GM12875 (cell line): ENCODE data around the gene MAPKAP1.

Source experiments
- H3K4me3 ChIP-seq: one replicate; pipeline ENCODE4 v1.5.1; 2011; ENCODE audit warnings: low read depth, low read length, control low read depth
- CTCF ChIP-seq: IDR thresholded peaks from 2 replicates; pipeline ENCODE4 v1.5.1; 2011; ENCODE audit warnings: low read depth, mild to moderate bottlenecking, control low read depth, inconsistent platforms, low read length, moderate library complexity, borderline replicate concordance; ENCODE audit not compliant: insufficient read depth

The MAPKAP1 gene

GRCh38 chr9:125749951-125750626 is 43.1 kb upstream of the MAPKAP1 start:
- H3K4me3 ChIP-seq = no peak overlapping the region
- TF ChIP-seq CTCF = no peak

GRCh38 chr9:125749287-125749935 is 42.4 kb upstream of the MAPKAP1 start:
- H3K4me3 ChIP-seq = no peak overlapping the region
- TF ChIP-seq CTCF = no peak

GRCh38 chr9:125748446-125749099 is 41.6 kb upstream of the MAPKAP1 start:
- peak overlapping the region; percentile 74 for H3K4me3 ChIP-seq
- no peak for TF ChIP-seq CTCF

- H3K4me3 ChIP-seq = peak overlapping the region; percentile 74
- no peak for TF ChIP-seq CTCF
Observed at GRCh38 chr9:125747765-125748445, 40.9 kb upstream of the MAPKAP1 start.

- H3K4me3 ChIP-seq = peak within 1 kb of the TSS; percentile 74
- TF ChIP-seq CTCF = no peak
Observed at GRCh38 chr9:125747053-125747764, 40.2 kb upstream of the MAPKAP1 start, which contains the start of gene PBX3. PBX3 (plus strand) TSS chr9:125747373.

- no peak for TF ChIP-seq CTCF
- peak overlapping the region; percentile 74 for H3K4me3 ChIP-seq
Observed at GRCh38 chr9:125746774-125747052, 39.7 kb upstream of the MAPKAP1 start.
